Measurements from ENCODE around the gene SIK3.

SIK3 gene

DNA sequence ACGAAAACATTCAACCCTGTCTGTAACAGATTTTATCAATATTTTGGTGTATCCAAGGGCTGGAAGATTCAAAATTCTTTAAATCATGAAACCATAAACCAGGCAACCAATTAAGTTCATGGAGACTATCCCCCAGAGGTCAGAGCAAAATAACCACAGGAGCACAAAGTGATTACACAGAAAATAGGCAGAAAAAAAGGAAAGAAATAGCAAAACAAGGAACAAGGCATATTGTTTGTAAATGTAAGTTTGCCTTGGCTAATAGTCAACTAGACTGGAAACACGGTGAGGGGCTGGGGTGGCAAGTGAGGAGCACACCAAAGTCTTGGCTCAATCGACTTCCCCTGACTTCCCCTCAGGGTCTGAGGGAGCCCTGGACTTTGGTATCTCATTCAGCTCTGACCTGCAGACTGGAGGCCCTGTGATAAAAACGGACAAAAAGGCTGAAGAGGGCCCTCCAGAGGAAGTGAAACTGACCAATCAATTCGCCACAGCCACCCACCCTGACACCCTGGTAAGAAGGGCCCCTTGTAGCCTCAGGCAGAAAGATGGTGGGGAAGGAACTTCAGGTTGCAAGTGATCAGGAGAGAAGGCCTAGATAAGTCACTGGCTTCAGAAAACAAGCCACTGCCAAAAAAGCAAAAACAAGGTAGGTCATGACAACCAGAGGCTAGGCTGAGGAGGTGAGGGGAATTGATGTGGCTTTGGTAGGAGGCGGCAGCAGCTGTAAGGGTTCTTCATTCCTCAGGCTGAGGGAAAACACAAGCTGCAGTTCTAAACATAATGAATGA, 1.8 kb downstream of the SIK3 start:
- TF ChIP-seq, protein P1, sequence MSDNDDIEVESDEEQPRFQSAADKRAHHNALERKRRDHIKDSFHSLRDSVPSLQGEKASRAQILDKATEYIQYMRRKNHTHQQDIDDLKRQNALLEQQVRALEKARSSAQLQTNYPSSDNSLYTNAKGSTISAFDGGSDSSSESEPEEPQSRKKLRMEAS (IDR thresholded peaks at IDR 0.05), result no peak
- TF ChIP-seq EGR1 (IDR thresholded peaks at IDR 0.05) (no peak), CEBPB (IDR thresholded peaks at IDR 0.05) (no peak), NFIC (IDR thresholded peaks at IDR 0.05) (no peak), CREB1 (IDR thresholded peaks at IDR 0.05; ENCODE audit: low read depth) (no peak), EP300 (IDR thresholded peaks at IDR 0.05; ENCODE audit: borderline replicate concordance) (no peak), RAD21 (IDR thresholded peaks at IDR 0.05; ENCODE audit: low read depth) (no peak), USF1 (IDR thresholded peaks at IDR 0.05) (no peak), YY1 (IDR thresholded peaks at IDR 0.05; ENCODE audit: low read depth) (no peak), TEAD4 (IDR thresholded peaks at IDR 0.05) (no peak), TAF1 (IDR thresholded peaks at IDR 0.05; ENCODE audit: low read depth) (no peak), ZBTB7A (IDR thresholded peaks at IDR 0.05; ENCODE audit: low read depth) (no peak), TCF12 (IDR thresholded peaks at IDR 0.05; ENCODE audit: low read depth) (no peak), FOXM1 (IDR thresholded peaks at IDR 0.05; ENCODE audit: borderline replicate concordance, low read depth) (no peak)
- TF ChIP-seq, protein P2, sequence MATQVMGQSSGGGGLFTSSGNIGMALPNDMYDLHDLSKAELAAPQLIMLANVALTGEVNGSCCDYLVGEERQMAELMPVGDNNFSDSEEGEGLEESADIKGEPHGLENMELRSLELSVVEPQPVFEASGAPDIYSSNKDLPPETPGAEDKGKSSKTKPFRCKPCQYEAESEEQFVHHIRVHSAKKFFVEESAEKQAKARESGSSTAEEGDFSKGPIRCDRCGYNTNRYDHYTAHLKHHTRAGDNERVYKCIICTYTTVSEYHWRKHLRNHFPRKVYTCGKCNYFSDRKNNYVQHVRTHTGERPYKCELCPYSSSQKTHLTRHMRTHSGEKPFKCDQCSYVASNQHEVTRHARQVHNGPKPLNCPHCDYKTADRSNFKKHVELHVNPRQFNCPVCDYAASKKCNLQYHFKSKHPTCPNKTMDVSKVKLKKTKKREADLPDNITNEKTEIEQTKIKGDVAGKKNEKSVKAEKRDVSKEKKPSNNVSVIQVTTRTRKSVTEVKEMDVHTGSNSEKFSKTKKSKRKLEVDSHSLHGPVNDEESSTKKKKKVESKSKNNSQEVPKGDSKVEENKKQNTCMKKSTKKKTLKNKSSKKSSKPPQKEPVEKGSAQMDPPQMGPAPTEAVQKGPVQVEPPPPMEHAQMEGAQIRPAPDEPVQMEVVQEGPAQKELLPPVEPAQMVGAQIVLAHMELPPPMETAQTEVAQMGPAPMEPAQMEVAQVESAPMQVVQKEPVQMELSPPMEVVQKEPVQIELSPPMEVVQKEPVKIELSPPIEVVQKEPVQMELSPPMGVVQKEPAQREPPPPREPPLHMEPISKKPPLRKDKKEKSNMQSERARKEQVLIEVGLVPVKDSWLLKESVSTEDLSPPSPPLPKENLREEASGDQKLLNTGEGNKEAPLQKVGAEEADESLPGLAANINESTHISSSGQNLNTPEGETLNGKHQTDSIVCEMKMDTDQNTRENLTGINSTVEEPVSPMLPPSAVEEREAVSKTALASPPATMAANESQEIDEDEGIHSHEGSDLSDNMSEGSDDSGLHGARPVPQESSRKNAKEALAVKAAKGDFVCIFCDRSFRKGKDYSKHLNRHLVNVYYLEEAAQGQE (IDR thresholded peaks at IDR 0.05; ENCODE audit: low read depth), result no peak

DNA sequence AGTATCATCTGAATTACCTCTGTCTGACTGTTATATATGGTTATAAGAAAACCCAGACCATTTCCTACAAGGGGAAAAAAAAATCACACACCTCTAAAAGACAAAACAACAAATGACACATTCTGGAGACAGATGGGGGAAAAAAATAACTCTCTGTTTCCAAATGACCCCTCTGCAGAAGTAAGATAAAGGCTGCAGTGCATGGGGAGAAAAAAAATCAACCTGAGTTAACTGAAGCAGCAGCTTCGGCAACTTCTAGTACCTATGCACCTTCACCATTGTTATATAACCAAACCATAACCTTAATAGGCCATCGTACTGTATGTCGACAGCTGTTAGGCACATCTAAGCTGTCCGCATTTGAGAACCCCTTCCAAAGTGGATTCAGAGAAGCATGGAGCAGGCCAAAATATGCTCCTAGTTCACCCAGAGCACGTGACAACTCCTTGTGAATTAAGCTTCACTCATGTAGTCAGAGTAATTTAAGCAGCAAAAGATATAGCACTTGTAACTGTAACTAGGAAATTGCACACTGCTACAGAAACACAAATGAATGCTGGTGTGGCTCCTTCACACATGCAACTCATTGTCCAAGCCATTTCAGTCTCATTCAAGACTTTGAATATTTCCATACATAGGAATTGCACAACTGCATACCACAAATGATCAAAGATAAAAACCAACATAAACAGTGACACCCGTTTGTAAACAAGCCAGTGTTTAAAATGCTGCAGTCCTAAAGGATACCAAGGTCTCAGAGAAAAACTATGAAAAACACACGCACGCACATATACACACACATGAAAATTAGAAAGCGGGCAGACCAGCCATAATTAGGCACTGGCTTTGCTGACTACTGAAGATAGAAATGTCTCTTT, 2.7 kb downstream of the SIK3 start:
- no peak for TF ChIP-seq CEBPB (IDR thresholded peaks at IDR 0.05)
- TF ChIP-seq, protein P2 (IDR thresholded peaks at IDR 0.05; ENCODE audit: low read depth), result no peak
- no peak for TF ChIP-seq RAD21 (IDR thresholded peaks at IDR 0.05; ENCODE audit: low read depth)

DNA sequence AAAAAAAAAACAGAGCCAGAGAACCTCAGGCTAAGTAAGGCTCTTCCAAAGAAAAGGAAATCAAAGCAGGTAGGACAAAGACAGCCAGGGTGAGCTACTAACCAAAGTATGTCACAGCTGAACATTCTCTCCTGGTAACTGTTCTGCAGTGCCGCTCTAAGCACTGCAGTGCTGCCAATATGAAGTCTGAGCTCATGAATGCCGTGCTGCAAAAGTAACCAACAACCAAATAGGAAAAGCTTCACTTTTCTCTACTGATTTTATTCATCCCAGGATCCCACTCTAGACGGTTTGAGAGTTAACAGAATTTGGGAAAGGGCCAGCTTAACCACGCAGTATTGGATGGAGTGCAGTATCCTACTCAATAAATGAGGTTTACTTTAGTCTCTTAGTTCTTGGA, 3.5 kb downstream of the SIK3 start:
- TF ChIP-seq, protein P1 (IDR thresholded peaks at IDR 0.05), result no peak
- TF ChIP-seq TCF12 (IDR thresholded peaks at IDR 0.05; ENCODE audit: low read depth) (no peak), EGR1 (IDR thresholded peaks at IDR 0.05) (no peak), ZBTB7A (IDR thresholded peaks at IDR 0.05; ENCODE audit: low read depth) (no peak), USF1 (IDR thresholded peaks at IDR 0.05) (no peak), YY1 (IDR thresholded peaks at IDR 0.05; ENCODE audit: low read depth) (no peak), TAF1 (IDR thresholded peaks at IDR 0.05; ENCODE audit: low read depth) (no peak), CEBPB (IDR thresholded peaks at IDR 0.05) (no peak), NFIC (IDR thresholded peaks at IDR 0.05) (no peak), TEAD4 (IDR thresholded peaks at IDR 0.05) (no peak), EP300 (IDR thresholded peaks at IDR 0.05; ENCODE audit: borderline replicate concordance) (no peak), CREB1 (IDR thresholded peaks at IDR 0.05; ENCODE audit: low read depth) (no peak), FOXM1 (IDR thresholded peaks at IDR 0.05; ENCODE audit: borderline replicate concordance, low read depth) (no peak), RAD21 (IDR thresholded peaks at IDR 0.05; ENCODE audit: low read depth) (no peak)
- TF ChIP-seq, protein P2 (IDR thresholded peaks at IDR 0.05; ENCODE audit: low read depth), result no peak
